Measurements from ENCODE around the gene NADK2.
"Not testable (repeated sequence)": the region's sequence is repeated elsewhere in the genome, so short reads cannot be mapped to it uniquely, and the experiment has no call there.

Gene NADK2, protein sequence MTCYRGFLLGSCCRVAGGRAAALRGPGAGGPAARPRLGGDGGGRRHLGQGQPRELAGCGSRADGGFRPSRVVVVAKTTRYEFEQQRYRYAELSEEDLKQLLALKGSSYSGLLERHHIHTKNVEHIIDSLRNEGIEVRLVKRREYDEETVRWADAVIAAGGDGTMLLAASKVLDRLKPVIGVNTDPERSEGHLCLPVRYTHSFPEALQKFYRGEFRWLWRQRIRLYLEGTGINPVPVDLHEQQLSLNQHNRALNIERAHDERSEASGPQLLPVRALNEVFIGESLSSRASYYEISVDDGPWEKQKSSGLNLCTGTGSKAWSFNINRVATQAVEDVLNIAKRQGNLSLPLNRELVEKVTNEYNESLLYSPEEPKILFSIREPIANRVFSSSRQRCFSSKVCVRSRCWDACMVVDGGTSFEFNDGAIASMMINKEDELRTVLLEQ

DNA sequence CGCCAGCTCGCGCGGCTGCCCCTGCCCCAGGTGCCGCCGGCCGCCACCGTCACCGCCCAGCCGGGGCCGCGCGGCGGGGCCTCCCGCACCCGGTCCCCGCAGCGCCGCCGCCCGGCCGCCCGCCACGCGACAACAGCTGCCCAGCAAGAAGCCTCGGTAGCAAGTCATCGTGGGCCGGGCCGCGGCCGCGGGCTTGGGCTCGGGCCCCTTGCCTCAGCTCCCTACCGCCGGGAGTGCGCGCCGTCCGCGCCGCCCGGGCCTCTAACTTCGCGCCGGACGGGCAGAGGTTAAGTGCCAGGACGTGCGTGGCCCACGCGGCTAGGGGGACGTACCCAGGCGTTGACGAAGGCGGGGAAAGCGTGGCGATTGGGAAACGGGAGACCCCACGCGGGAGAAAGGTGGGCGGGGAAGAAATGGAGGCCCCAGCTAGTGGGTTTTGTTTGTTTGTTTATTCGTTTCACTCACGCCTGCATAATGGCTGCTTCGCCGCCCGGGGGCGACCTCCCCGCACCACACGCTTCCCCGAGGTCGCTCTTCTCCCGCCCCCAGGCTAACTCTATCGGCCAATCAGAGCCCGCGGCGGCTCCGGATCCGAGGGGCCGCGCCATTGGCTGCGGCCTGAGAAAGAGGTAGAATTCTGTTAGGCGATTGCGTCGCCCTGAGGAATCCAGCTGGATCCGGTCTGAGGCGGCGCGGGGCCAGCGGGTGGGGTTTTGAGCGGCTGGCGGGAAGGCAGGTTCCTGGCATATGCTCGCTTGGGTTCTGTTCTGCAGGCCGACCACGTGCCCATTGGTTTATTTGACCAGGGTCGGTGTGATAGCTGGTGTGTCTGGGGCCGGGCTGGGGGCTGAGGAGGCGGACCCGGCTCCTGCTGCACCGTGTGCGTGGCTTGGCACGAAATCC, at the start of gene NADK2:
Gene NADK2 (minus strand): TSS at position 295 of the 903 bp plus-strand sequence. CDS start 127 bp downstream, at position 168.
- DNase-seq, result peak; percentile 83 to 87 (median 86)

DNA sequence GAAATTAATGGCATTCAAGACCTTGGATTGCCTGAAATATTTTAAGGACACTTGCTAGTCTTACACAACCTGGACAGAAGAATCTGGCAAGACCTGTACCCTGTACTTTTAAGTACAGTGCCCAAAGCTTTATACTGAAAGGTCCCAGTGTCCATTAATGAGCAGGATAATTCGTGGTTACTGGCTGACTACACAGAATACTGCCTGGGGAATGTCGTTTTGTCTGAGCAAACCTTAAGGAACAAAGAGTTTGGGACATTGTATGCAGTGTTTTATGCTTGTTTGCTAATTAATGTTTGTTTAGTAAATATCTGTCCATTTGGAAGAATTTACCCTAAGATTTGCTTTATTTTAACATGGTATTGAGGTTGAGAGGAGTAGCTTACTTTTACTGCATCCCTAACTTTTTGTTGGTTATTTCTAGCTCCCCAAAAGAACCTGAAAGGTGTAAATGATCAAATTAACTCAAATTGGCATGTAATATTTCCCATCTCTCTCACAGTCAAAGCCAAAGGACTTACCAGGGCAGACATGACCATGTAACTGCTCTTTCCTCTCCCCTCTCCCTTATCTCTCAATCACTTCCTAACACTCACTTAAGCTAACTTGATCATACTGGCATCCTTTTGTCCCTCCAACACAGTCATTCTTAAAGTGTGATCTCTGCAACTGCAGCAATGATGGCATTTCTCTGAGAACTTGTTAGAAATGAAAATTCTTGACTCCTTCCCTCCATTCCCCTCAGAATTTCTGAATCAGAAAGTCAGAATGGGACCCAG, 44.3 kb upstream of the NADK2 start:
- no peak for DNase-seq

DNA sequence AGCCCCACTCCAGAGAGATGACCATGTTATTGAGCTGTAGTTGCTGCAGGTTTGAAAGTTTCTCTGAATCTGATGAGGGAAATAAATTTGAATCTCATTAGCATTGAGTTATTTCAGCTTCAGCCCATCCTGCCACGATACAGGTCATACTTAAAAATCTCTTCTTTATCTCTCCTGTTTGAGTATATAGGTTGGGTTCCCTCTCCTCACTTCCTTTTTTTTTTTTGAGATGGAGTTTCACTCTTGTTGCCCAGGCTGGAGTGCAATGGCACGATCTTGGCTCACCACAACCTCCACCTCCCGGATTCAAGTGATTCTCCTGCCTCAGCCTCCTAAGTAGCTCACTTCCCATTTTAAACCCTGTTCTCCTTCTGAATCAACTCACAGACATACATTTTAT, 42.0 kb upstream of the NADK2 start:
- DNase-seq, result not testable (repeated sequence)

DNA sequence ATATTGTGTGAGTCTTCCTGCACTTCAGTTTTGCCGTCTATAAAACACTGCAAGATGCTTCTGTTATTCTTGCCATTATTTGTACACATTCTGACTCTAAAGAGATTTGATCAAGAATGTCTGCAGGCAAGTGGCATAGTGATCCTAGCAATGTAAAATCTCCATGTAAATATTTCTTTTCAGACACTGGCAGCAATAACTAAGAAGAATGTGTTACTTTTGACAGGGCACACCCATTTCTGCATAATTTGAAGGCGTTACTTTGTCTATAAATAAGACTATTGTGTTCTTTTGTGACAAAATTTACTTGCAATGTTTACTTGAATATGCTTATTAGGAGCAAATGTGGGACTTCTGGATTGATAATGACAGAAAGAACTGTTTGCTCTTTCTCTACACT, 39.9 kb upstream of the NADK2 start:
- no peak for DNase-seq

DNA sequence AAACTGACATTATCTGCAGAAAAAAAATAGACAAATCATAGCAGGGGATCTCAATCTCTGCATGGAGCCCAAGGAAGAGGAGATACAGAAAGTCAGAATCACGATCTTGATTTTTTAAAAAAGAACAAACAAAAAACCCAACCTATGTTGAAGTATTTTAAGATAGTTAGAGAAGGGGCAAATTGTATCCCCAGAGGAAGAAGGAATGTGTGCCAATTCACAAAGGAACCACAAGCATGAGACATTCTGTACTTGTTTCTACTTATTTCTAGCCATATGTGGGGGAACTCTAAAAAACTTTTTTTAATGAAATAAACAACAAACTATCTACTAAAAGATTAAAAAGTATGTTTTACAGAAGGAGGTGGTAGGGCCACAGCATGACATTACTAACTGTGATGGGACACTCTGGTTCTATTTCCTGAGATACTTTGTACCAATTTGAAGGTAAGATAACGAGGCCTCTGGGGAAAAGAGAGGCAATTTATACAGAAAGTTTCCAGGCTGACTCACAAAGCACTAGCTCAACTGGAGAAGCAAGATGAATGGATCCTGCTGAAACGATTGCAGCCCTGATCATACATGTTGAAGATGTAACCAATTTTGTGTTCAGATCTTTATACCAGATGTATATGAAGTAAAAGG, 37.5 kb upstream of the NADK2 start:
- no peak for DNase-seq

DNA sequence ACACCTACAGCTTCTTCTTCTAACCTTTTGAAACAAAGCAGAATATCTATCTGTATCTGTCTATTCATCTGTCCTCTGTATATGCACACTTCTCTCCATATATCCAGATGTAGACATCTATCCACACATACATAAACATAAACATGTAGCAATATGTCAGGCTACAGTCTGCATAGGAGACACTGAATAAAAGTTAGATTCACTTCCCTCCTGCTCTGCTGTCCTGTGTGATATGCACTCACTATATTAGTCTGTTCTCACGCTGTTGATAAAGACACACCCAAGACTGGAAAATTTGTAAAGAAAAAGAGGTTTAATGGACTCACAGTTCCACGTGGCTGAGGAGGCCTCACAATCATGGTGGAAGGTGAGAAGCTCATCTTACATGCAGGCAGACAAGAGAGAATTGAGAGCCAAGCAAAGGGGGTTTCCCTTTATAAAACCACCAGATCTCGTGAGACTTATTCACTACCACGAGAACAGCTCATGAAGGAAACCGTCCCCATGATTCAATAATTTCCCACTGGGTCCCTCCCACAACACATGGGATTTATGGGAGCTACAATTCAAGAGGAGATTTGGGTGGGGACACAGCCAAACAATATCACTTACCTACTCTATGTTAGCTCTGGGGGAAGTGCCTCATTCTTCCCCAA, 35.9 kb upstream of the NADK2 start:
- DNase-seq, result no peak

DNA sequence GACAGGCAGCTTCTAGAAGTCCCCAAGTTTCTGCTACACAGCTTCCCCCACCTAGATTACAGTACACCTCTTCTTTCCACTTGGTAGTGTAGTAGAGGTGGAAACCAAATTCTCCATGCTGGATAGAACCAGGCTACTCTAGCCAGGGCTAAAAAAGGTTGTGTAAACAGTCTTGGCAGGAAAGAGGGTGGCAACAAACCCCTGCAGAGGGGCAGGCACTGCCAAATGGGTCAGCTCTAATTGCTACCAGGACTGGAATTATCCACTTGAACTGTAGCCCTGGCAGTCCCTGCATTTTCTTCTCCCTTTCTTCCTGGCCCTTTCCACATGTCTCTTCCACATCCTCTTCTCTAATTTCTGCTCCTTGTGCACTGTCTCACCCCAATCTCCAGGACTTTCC, 35.1 kb upstream of the NADK2 start:
- DNase-seq, result no peak

DNA sequence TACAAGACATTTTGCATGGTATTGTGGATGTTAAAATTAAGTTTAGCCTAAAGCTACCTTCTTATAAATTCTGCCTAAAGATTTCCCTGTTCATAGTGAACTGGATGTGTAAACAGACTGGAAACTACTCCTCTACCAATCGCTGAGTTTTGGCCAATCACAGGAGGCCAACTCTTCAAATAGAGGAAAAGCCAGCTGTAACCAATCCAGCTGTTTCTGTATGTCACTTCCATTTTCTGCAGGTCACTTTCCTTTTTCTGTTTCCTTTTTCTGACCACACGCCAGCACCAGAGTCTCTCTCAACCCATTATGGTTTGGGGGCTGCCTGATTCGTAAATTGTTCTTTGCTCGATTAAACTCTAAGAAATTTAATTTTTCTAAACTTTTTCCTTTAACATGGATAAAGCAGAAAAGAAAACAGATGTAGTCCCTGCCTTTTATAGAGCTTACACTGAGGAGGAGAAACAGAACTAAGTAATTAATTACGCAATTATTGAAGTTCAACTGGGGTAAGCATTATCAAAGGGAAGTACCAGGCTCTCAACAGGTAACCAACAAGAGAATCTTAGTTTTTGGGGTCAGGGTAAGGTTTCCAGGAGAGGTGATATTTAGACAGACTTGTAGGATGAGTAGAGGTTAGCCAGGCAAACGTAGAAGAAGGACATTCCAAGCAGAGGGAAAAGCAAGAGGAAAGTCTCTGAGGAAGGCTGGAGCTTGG, 32.2 kb upstream of the NADK2 start:
- no peak for DNase-seq

DNA sequence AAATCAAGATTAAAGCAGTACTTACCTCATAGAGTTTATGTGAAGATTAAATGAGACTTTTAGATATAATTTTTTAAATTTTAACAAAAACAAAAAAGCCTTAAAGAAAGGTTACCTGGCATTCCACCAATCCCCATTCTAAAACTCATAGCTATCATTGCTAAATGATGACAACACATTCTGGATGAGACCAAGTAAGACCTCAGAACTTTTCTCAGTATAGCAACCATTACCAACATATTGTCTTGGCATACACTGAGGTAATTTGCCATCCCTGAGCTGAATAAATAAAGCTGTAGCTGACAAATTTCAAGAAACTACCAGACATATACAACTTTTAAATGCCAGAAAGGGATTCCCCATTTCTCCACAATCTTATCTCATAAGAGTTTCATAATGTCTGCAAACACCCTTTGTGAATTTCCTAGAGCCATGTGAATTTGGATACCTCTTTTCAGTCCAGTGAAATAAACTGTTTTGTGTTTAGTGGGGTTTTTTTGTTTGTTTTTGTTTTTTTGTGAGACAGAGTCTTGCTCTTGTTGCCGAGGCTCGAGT, 30.5 kb upstream of the NADK2 start:
- no peak for DNase-seq

DNA sequence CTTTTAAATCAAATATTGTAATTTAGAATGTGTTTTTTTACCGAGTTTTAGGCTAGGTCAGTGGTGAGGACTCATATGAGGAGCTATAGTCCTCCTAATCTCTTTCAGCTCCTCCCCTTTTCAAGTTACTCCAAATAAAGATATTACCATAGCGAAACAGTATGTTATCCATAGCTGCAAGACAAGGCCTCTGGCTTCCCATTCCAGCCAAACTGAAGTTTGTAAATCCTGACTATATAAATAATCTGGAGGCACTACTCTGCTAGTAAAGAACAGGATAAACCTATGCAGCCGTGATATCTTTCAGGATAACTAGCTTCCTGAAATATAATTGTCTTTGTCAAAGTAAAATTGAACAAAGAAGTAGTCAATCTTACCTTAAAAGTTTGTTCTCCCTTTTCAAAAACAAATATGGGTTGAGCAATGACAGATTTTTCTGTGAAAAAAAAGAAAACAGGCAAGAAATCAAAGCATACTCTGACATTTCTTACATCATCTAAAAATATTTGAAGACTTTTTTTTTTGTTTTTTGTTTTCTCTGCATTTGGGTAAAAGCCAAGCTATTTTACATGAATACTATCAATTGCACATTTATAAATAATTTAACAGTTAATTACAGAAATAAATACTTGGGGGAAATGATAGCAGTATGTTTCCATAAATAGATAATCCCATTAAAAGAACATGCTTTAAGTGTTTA, 29.3 kb upstream of the NADK2 start:
- no peak for DNase-seq

DNA sequence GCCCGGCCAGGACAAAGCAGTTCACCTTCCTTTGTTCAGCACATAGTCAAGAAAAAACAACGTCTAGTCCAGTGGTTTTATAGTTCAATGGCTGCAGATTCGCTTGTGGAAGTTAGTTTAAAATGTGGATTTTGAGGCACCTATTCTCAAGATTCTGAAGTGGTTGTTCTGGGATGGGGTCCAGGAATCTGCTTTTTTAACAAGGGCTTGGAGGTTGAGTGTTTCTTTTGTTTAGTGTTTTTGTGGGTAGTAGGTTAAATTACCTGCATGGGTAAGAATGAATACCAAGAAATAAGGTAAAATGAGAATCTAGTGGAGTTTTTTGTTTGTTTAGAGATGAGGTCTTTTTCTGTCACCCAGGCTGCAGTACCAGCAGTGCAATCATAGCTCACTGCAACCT, 28.4 kb upstream of the NADK2 start:
- DNase-seq, result no peak

DNA sequence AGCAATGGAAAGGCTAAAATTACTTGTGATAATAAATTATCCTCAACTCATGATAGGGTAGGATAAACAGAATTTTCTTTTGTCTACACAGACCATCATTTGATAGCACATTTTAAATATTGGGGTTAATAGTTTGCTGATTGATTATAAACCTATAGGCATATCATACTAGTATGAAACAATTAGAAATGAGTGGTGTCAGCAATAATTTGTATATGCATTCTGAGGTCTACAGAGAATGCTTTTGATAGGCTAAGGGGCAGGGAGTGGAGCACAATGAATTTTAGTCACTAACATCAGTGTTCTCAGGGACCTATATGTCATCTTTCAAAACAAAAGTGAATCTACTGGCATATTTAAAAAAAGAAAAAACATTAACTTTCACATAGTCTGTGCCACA, 27.8 kb upstream of the NADK2 start:
- no peak for DNase-seq

DNA sequence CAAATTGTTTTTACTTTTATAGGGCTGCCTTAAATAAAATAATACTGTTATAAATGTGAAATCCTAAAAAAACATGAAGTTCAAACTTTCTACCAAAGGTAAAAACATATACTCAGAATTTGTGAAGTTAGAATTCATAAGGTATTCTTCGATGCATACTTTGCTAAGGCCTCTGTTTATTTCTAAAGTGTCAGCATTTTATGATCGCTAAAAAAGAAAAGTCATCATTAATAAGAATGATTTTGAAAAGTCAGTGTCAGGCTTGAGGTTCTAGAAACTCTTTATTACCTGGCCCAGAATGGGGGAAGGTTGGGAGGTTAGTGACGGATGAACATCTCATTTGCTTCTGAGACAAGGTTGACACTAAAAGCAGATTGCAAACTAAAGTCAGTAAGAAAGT, 26.2 kb upstream of the NADK2 start:
- no peak for DNase-seq

DNA sequence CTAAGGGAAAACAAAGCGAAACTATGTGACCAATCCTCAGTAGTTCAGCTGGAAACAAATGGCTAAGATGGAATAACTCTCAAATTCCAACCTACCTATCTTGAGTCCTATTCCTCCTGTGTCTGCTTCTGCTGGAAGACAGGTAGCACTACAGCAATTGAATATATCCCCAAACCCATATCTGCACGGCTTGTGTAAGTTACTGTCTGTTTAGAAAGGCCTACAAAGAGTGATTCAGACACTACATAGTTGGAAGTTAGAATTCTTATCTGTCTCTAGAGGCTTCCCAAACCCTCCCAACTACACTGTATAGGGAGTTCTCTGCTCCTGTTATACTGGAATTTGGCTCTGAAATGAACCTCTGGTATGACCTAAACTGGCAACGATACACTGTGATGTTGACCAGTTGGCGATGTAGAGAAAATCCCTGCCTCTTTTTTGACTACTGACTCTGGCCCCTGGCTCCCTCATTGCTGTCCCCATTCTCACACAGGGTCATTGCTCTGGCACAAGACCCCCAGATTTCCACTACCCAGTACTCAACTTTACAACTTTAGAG, 22.6 kb upstream of the NADK2 start:
- no peak for DNase-seq

DNA sequence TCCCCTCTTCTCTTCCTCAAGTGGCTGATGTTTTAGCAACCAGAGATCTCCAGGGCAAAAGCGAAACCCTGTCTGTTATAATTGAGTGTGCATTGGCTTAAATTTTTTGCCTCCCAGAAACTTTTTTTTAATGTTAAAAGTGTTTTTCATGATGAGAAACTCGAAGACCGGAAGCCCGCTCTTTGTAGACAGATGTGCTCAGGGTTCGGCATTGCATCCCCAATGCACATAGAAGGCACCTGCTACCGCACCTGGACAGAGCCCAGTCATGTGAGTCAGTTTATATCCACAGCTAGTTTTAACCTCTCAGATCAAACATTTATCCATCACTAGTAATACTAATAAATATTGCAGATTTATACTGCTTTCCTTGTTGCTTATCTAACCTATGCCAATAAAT, 19.5 kb upstream of the NADK2 start:
- no peak for DNase-seq

DNA sequence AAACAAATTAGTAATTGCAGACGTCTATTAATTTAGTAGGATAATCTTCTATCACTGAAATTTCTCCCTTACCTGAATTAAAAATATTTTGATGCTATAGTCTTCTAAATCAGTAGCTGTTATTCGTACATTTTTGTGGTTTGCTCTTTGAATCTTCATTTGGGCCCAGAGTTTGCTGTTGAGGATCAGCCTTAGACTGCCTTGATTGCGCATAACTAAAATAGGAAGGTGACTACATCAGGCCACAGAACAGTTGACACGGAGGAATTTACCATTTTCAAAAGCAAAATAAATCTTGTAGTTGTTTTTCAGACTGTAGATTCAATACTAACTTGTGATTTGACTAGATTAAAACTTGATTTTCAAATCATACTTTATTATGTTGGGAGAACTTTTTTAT, 11.8 kb upstream of the NADK2 start:
- no peak for DNase-seq

DNA sequence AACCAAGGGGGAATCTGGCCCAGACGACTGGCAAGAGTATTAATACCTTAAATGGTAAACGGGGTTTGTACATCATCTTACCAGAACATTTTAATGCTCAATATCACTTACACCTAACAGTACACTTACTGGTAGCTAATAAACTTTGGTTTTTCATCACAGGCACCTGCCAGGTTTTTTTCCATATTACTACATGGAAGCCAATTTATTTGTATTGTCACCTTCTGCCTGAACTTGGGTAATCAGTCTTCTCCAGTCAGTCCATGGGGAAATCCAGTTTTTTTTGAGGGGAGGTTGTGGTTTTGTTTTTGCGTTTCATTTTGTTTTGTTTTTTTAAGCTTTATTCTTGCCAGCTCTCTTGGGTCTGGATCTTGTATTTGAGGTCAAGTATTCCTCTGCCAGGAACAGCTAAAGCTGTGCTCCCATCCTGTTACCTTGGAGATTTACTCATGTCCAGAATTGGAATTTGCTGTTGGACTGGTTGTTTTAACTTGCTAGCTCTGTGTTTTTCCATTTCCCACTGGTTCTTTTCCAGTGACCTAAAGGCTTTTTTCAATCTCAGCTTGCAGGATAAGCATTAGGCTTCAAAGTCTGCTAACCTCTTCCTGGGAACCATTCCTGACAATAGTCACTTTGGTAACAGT, 11.1 kb upstream of the NADK2 start:
- DNase-seq, result no peak

DNA sequence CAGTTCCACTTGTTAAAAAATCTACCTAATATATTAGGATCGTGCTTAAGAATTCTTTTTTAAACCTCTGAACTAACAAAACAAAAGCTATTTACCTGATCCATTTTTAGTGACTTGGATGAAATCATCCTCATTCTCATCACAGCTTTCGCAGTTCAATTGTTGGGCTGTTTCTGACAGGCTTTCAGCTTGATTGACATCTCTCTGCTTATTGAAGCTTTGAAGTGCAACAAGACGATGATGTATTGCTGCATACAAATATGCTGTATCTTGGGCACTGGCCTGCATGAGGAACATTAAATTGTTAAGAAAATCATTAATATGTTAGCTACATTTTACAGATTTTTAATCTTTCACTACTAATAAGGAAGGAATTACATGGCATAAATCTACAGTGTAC, 9.5 kb upstream of the NADK2 start:
- DNase-seq, result no peak

DNA sequence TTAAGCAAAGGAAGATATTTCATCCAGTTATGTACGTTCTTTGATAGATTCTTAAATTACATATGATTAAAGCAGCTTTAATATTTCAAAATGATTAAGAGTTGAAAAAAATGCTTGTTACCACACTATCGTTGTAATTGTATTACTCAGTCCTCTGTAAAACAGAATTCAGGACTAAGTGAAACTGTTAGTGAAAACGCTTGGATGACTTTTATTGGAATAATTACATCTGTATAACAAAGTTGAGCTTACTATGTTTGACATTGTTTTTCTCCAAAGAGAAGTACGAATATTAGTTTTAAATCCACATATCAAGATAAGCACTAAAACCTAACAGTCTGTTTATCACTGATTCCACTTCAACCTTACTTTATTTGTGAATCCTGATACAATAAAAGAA, 8.7 kb upstream of the NADK2 start:
- no peak for DNase-seq

Data from activated CD4-positive, CD25-positive, alpha-beta regulatory T cell (primary cell).